Esophagus squamous epithelium (tissue), 5 donors: ENCODE results near the gene PTPN9. TPM values are rescaled to one million over a fixed set of nuclear protein-coding genes. Genes with fewer than 3 reads are reported as not detected.

Experiments used
- DNase-seq: peaks from one replicate; lab custom pipeline; 2025; lab: John Stamatoyannopoulos, UW
- H3K27ac ChIP-seq, 4 donors: fragments of 200-600 bp; sonication (generic); one replicate each; pipeline ENCODE4 v1.5.1; 2016 to 2019; ENCODE audit warnings: mild to moderate bottlenecking in 1 of 4
- H3K27me3 ChIP-seq, 4 donors: fragments of 200-600 bp; sonication (generic); 1 replicate in 3 of 4; 2 replicates in 1 of 4; pipeline versions ENCODE4 v1.5.1 to v1.6.0; 2017 to 2021; ENCODE audit warnings: antibody characterized with exemption in 1 of 4
- H3K36me3 ChIP-seq, 3 donors: fragments of 200-600 bp; sonication (generic); one replicate each; pipeline ENCODE4 v1.5.1; 2016 to 2019
- H3K4me1 ChIP-seq, 3 donors: fragments of 200-600 bp; sonication (generic); one replicate each; pipeline ENCODE4 v1.5.1; 2017 to 2019
- H3K4me3 ChIP-seq, 4 donors: fragments of 200-600 bp; sonication (generic); 1 replicate in 3 of 4; 2 replicates in 1 of 4; pipeline ENCODE4 v1.5.1; 2016 to 2019; ENCODE audit warnings: mild to moderate bottlenecking in 2 of 4, moderate library complexity in 1 of 4
- H3K9me3 ChIP-seq, 3 donors: fragments of 200-600 bp; sonication (generic); one replicate each; pipeline ENCODE4 v1.5.1; 2016 to 2019
- CTCF ChIP-seq, 6 experiments: fragments of 450-650 bp in 4 of 6; fragments of 200-600 bp in 2 of 6; sonication (generic) in 2 of 6; IDR thresholded peaks; one replicate each; pipeline ENCODE4 v1.5.1; 2016 to 2019; ENCODE audit warnings: antibody characterized with exemption in 6 of 6, mild to moderate bottlenecking in 4 of 6, moderate library complexity in 4 of 6
- POLR2A ChIP-seq, 4 donors: fragments of 450-650 bp; IDR thresholded peaks; one replicate each; pipeline ENCODE4 v1.6.1; 2017; ENCODE audit warnings: antibody characterized with exemption in 4 of 4, mild to moderate bottlenecking in 4 of 4, moderate library complexity in 3 of 4
- WGBS, 2 donors: methylation state at CpG; one replicate each; pipeline ENCODE4 v1.1.5; 2018; 5-methylcytosine and 5-hydroxymethylcytosine counted together
- intact Hi-C: fragments of 100-400 bp; cut with DNase I; formaldehyde crosslinking; loops from one replicate; pipeline ENCODE4 v1.15.0; 2022
- total RNA-seq, 4 donors: library from RNA; depleted of rRNA; stranded (reverse); fragments of >200 nt; gene quantifications; one replicate each; pipeline ENCODE4 v1.1.0, GENCODE V29; 2016
- donor health status: DM: yes; HTN: yes; CAD: no.

The PTPN9 gene
- total RNA-seq, 4 donors from 2014 or later = 4.9 to 13.5 (median 8.5) TPM

- Histone ChIP-seq H3K4me3 (no peak overlapping the region), H3K4me1 (peaks cover 4 to 44% (median 7%) of the 10 kb centered on the region in 3 donors), H3K36me3 (peaks cover 0 to 44% (median 0%) of the 10 kb centered on the region in 3 donors), H3K27ac (no peak overlapping the region), H3K27me3 (no peaks in the 10 kb centered on the region), H3K9me3 (no peaks in the 10 kb centered on the region)
- 79 to 80% methylated on average over 4 of the region's 4 CpGs for WGBS, 2 donors
- intact Hi-C loops = no loop called here
- no peak for DNase-seq
- TF ChIP-seq CTCF (IDR thresholded peaks at IDR 0.05) = no peak
Observed at GRCh38 chr15:75437721-75438120, 141.4 kb downstream of the PTPN9 start.

- DNase-seq = no peak
- peaks cover 0 to 37% (median 0%) of the 10 kb centered on the region in 3 donors for H3K36me3 ChIP-seq
- H3K27me3 ChIP-seq = no peaks in the 10 kb centered on the region
- TF ChIP-seq POLR2A (IDR thresholded peaks at IDR 0.05) = no peak
- no peak for TF ChIP-seq CTCF (IDR thresholded peaks at IDR 0.05)
- H3K4me1 ChIP-seq = peaks cover 4 to 45% (median 7%) of the 10 kb centered on the region in 3 donors
- H3K4me3 ChIP-seq = no peak overlapping the region
- no peak overlapping the region for H3K27ac ChIP-seq
- H3K9me3 ChIP-seq = no peaks in the 10 kb centered on the region
- 44 to 54% methylated on average over 5 of the region's 5 CpGs for WGBS, 2 donors
- intact Hi-C loops = no loop called here
Observed at GRCh38 chr15:75436881-75437280, 142.2 kb downstream of the PTPN9 start.

GRCh38 chr15:75431682-75432081 lies 147.4 kb downstream of the PTPN9 start:
- Histone ChIP-seq H3K4me1 (peaks cover 0 to 32% (median 1%) of the 10 kb centered on the region in 3 donors), H3K36me3 (peaks cover 0 to 63% (median 12%) of the 10 kb centered on the region in 3 donors), H3K4me3 (no peak overlapping the region), H3K27me3 (no peaks in the 10 kb centered on the region), H3K9me3 (no peaks in the 10 kb centered on the region), H3K27ac (no peak overlapping the region)
- no peak for TF ChIP-seq POLR2A (IDR thresholded peaks at IDR 0.05)
- no peak for TF ChIP-seq CTCF (IDR thresholded peaks at IDR 0.05)
- DNase-seq = no peak
- intact Hi-C loops = no loop called here
- WGBS, 2 donors = 24 to 40% methylated on average over 1 of the region's 1 CpG

GRCh38 chr15:75431270-75431669 lies 147.8 kb downstream of the PTPN9 start:
- 65 to 72% methylated on average over 2 of the region's 2 CpGs for WGBS, 2 donors
- intact Hi-C loops = no loop called here
- H3K4me1 ChIP-seq = peaks cover 0 to 28% (median 0%) of the 10 kb centered on the region in 3 donors

GRCh38 chr15:75430259-75430658 lies 148.9 kb downstream of the PTPN9 start:
- Histone ChIP-seq H3K9me3 (no peaks in the 10 kb centered on the region), H3K4me1 (peaks cover 0 to 17% (median 0%) of the 10 kb centered on the region in 3 donors), H3K27ac (no peak overlapping the region), H3K4me3 (no peak overlapping the region), H3K27me3 (no peaks in the 10 kb centered on the region), H3K36me3 (peaks cover 0 to 59% (median 12%) of the 10 kb centered on the region in 3 donors)
- TF ChIP-seq POLR2A (IDR thresholded peaks at IDR 0.05) = no peak
- no peak for TF ChIP-seq CTCF (IDR thresholded peaks at IDR 0.05)
- 90 to 94% methylated on average over 7 of the region's 7 CpGs for WGBS, 2 donors
- DNase-seq = no peak
- intact Hi-C loops = no loop called here

More at GRCh38 chr15:75431270-75431669, 147.8 kb downstream of the PTPN9 start:
- Histone ChIP-seq H3K27me3 (no peaks in the 10 kb centered on the region), H3K36me3 (peaks cover 0 to 65% (median 12%) of the 10 kb centered on the region in 3 donors), H3K27ac (no peak overlapping the region), H3K4me3 (no peak overlapping the region), H3K9me3 (no peaks in the 10 kb centered on the region)
- no peak for TF ChIP-seq CTCF (IDR thresholded peaks at IDR 0.05)
- TF ChIP-seq POLR2A (IDR thresholded peaks at IDR 0.05) = no peak
- DNase-seq = no peak
